WERI-Rb-1 (cell line): Measurements from ENCODE around the gene FBXO45.
"Not testable (repeated sequence)": the region's sequence is repeated elsewhere in the genome, so short reads cannot be mapped to it uniquely, and the experiment has no call there.

Source experiments
- DNase-seq: peaks from one replicate; pipeline ENCODE4 v3.0.0-alpha.2; 2020
- H3K27ac ChIP-seq: fragments of 250-450 bp; sonication (Bioruptor Pico); 2 replicates; pipeline ENCODE4 v1.5.1; 2020; ENCODE audit warnings: mild to moderate bottlenecking, moderate library complexity
- H3K27me3 ChIP-seq: fragments of 250-450 bp; sonication (Bioruptor Pico); 2 replicates; pipeline ENCODE4 v1.5.1; 2021; ENCODE audit warnings: mild to moderate bottlenecking, low read depth, moderate library complexity; ENCODE audit not compliant: insufficient read depth, severe bottlenecking
- H3K36me3 ChIP-seq: fragments of 250-450 bp; sonication (Bioruptor Pico); 2 replicates; pipeline ENCODE4 v1.5.1; 2020; ENCODE audit warnings: mild to moderate bottlenecking, moderate library complexity
- H3K4me3 ChIP-seq: 2 replicates; pipeline ENCODE4 v1.5.1; 2011; ENCODE audit warnings: low read depth, mild to moderate bottlenecking, control low read depth, low read length
- H3K9me3 ChIP-seq: fragments of 250-450 bp; sonication (Bioruptor Pico); 2 replicates; pipeline ENCODE4 v1.5.1; 2021; ENCODE audit warnings: mild to moderate bottlenecking, moderate library complexity; ENCODE audit not compliant: severe bottlenecking
- TF ChIP-seq, protein P1 (sequence below): IDR thresholded peaks from 2 replicates; pipeline ENCODE4 v1.5.1; 2011; ENCODE audit warnings: low read depth, mild to moderate bottlenecking, control low read depth, inconsistent platforms, low read length

FBXO45 gene

DNA sequence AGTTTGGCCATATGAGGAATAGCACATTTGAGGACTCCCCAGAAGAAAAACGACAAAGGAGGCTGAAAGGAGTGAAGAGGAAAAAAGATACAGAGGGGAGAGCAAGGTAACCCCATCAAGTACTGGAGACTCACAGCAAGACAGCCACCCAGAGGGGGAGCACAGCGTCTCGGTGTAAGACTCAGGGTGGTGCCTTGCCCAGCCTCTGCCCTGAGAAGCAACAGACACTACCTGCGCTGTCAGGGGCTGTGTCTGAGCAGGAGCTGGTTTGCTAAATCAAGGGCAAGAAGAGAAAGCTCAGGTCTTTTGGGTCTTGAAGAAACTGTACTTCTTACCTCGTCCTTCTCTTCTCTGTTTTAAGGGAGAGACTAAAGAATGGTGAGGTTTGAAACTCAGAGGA, 27.9 kb downstream of the FBXO45 start:
- no peak for DNase-seq
- no peaks in the 10 kb centered on the region for H3K27me3 ChIP-seq
- H3K4me3 ChIP-seq: no peak overlapping the region
- H3K9me3 ChIP-seq: no peaks in the 10 kb centered on the region
- no peak overlapping the region for H3K27ac ChIP-seq
- TF ChIP-seq, protein P1, sequence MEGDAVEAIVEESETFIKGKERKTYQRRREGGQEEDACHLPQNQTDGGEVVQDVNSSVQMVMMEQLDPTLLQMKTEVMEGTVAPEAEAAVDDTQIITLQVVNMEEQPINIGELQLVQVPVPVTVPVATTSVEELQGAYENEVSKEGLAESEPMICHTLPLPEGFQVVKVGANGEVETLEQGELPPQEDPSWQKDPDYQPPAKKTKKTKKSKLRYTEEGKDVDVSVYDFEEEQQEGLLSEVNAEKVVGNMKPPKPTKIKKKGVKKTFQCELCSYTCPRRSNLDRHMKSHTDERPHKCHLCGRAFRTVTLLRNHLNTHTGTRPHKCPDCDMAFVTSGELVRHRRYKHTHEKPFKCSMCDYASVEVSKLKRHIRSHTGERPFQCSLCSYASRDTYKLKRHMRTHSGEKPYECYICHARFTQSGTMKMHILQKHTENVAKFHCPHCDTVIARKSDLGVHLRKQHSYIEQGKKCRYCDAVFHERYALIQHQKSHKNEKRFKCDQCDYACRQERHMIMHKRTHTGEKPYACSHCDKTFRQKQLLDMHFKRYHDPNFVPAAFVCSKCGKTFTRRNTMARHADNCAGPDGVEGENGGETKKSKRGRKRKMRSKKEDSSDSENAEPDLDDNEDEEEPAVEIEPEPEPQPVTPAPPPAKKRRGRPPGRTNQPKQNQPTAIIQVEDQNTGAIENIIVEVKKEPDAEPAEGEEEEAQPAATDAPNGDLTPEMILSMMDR: no peak
- no peaks in the 10 kb centered on the region for H3K36me3 ChIP-seq

DNA sequence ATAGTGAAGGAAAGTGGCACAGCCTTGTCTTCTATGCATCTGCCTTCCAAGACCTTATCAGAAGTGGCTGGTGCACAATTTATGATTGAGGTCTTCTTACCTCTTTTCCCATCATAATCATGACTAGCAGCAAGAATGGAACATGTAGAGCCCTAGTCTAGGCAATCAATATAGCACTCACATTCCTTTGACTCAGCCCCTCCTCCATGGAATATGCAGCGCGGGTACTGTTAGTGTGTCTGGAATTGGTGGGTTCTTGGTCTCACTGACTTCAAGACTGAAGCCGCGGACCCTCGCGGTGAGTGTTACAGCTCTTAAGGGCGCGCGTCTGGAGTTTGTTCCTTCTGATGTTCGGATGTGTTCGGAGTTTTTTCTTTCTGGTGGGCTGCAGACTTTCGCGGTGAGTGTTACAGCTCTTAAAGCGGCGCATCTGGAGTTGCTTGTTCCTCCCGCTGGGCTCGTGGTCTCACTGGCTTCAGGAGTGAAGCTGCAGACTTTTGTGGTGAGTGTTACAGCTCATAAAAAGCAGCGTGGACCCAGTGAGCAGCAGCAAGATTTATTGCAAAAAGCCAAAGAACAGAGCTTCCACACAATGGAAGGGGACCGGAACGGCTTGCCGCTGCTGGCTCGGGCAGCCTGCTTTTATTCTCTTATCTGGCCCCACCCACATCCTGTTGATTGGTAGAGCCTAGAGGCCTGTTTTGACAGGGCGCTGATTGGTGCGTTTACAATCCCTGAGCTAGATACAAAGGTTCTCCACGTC, 29.7 kb downstream of the FBXO45 start:
- H3K4me3 ChIP-seq, H3K27me3 ChIP-seq, DNase-seq, H3K27ac ChIP-seq, H3K36me3 ChIP-seq, H3K9me3 ChIP-seq: not testable (repeated sequence)

DNA sequence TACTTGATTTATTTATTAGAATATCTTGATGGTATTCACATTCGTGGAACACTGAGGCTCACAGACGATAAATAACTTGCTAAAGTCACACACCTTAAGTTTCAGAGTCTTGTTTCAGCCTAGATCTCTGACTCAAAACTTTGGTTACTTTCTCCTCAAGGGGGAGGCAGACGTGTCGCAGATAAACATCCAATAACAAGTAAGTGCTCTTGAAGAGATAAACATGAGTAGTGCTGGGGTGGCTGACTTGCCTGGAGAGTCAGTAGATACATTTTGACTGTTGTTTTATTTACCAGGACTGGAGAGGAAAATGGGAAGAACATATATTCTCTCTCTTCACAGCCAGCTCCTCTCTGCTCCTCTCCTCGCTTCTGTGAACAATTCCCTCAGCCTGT, 31.3 kb downstream of the FBXO45 start:
- no peak overlapping the region for H3K4me3 ChIP-seq
- H3K9me3 ChIP-seq: no peaks in the 10 kb centered on the region
- no peak overlapping the region for H3K27ac ChIP-seq
- TF ChIP-seq, protein P1: no peak
- no peaks in the 10 kb centered on the region for H3K36me3 ChIP-seq
- DNase-seq: no peak
- H3K27me3 ChIP-seq: no peaks in the 10 kb centered on the region

DNA sequence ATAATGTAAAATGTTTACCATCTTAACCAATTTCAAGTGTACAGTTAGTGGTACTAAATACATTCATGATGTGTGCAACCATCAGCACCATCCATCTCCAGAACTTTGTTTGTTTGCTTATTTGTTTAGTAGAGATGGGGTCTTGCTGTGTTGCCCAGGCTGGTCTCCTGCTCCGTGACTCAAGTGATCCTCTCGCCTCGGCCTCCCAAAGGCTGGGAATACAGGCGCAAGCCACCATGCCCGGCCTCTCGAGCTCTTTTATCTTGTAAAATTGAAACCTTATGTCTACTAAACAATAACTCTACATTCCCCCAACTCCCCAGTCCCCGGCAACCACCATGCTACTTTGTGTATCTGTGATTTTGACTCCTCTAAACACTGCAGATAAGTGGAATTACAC, 31.9 kb downstream of the FBXO45 start:
- no peaks in the 10 kb centered on the region for H3K27me3 ChIP-seq
- no peak overlapping the region for H3K4me3 ChIP-seq
- no peaks in the 10 kb centered on the region for H3K36me3 ChIP-seq
- H3K9me3 ChIP-seq: no peaks in the 10 kb centered on the region
- DNase-seq: no peak
- no peak overlapping the region for H3K27ac ChIP-seq
- TF ChIP-seq, protein P1: no peak

DNA sequence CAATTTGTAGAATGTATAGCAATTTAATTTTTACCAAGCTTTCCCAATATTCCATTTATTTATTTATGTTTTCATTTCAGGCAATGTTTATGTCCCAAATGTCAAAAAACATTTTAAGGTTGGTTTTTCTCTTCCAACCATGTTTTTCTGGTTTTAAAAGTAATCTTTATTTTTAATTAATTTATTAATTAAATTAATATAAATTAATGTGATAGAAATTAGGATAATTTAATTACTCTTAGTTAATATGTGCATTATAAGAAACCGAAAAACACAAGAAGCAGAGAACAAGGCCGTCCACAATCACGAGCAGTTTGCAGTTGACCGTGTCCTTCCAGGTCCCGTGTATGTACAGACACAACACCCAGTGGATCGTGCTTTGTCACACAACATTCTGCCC, 34.2 kb downstream of the FBXO45 start:
- Histone ChIP-seq H3K36me3 (no peaks in the 10 kb centered on the region), H3K27ac (no peak overlapping the region), H3K27me3 (no peaks in the 10 kb centered on the region), H3K4me3 (no peak overlapping the region), H3K9me3 (no peaks in the 10 kb centered on the region)
- TF ChIP-seq, protein P1: no peak
- DNase-seq: no peak

DNA sequence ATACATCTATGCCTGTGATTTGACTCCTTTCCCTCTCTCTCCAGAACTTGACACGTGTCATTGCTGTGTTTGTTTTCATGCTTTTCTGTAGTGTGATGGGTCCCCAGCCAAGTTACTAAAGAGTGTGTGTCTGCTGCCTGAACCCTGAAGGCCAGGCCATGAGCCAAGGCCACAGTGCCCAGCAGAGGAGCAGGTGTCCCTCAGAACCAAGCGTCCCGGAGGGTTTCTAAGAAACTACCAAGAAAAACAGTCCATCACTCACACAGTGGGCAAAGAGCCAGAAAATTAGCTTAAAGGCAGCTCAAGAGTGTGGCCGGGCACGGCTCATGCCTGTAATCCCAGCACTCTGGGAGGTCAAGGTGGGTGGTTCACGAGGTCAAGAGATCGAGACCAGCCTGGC, 35.2 kb downstream of the FBXO45 start:
- no peak for DNase-seq
- no peaks in the 10 kb centered on the region for H3K36me3 ChIP-seq
- H3K27ac ChIP-seq: no peak overlapping the region
- no peak overlapping the region for H3K4me3 ChIP-seq
- no peaks in the 10 kb centered on the region for H3K9me3 ChIP-seq
- H3K27me3 ChIP-seq: no peaks in the 10 kb centered on the region
- TF ChIP-seq, protein P1: no peak
